ENCODE data around the gene IMP4. TPM values are rescaled to one million over a fixed set of nuclear protein-coding genes. Genes with fewer than 3 reads are reported as not detected.

IMP4 gene
- polyA plus RNA-seq, 3 donors: 40.5 to 45.8 (median 43.9) TPM

GRCh38 chr2:130353291-130354138 is 10.8 kb downstream of the IMP4 start:
- no peak for DNase-seq

DNA sequence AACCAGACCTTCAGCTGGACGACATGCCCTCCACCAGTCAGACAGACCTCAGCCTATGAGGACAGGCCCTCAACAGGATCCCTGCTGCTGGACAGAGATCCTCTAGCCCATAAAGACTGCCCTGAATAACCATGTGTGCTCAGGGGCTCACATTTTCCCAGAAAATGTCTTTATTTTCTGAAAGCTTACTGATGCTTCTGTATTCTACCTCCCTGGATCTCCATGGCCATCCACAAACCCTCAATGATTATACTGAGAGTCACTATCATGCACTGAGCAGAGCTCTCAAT is 11.4 kb downstream of the IMP4 start:
- DNase-seq: no peak

- no peak for DNase-seq
These were observed 12.5 kb downstream of the IMP4 start for GRCh38 chr2:130355172-130355577.

- peak; percentile 81 for DNase-seq
These were observed 13.1 kb downstream of the IMP4 start, which contains the start of gene PTPN18 for GRCh38 chr2:130355578-130356431. TSS of gene PTPN18 (plus strand) at chr2:130356056. CDS start at chr2:130356108, 52 bp downstream.

GRCh38 chr2:130357864-130358263 is 15.2 kb downstream of the IMP4 start:
- no peak for DNase-seq

GRCh38 chr2:130358420-130359350 is 16.0 kb downstream of the IMP4 start:
- DNase-seq: no peak

DNA sequence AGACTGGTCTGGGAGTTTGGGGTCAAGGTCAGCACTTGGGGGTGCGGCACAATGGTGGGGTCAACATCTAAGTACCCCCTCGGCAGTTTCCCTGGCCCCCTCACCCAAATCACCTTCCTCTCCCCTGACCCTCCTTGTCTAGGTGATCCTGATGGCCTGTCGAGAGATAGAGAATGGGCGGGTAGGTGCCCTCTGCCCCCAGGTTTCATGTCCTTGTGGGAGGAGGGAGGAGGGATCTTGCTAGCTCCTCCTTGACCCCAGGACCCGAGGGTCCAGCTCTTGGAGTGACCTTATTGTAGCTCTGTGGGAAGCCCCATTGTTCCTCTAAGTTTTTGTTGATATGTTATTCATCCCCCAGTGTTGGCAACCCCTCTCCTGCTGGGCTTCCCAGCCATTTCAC is 16.8 kb downstream of the IMP4 start:
- no peak for DNase-seq

DNA sequence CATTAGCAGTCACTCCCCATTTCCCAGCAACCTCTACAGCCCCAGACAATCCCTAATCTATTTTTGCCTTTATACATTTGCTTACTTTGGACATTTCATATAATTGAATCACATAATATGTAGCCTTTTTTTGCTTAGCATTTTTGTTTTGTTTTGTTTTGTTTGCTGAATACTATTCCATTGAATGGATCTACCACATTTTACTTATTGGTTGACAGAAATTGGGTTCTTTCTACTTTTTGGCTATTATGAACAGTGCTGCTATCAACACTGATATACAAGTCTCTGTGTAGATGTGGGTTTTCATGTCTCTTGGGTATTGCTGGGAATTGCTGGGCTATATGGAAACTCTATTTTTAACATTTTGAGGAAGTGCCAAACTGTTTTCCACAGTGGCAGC is 20.8 kb downstream of the IMP4 start:
- no peak for DNase-seq

GRCh38 chr2:130365075-130365474 is 22.4 kb downstream of the IMP4 start:
- no peak for DNase-seq

DNA sequence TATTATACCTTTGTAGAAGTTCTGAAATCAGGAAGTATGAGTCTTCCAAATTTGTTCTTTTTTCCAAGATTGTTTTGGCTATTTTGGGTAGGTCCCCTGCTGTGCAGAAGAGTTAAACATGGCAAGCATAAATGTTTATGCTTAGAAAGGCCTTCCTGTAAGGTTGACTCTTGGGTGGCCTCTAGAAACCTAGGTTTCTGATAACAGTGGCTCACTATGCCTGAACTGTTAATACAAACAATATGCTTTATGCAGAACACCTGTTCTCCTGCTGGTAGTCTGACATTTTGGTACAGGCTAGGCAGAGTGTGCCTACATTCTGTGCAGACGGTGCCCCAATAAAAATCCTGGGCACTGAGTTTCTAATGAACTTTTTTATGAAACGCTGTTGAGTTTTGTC is 23.3 kb downstream of the IMP4 start:
- DNase-seq: no peak

GRCh38 chr2:130366720-130367119 is 24.0 kb downstream of the IMP4 start:
- no peak for DNase-seq

- DNase-seq: no peak
These were observed 26.1 kb downstream of the IMP4 start for GRCh38 chr2:130368786-130369185.

DNA sequence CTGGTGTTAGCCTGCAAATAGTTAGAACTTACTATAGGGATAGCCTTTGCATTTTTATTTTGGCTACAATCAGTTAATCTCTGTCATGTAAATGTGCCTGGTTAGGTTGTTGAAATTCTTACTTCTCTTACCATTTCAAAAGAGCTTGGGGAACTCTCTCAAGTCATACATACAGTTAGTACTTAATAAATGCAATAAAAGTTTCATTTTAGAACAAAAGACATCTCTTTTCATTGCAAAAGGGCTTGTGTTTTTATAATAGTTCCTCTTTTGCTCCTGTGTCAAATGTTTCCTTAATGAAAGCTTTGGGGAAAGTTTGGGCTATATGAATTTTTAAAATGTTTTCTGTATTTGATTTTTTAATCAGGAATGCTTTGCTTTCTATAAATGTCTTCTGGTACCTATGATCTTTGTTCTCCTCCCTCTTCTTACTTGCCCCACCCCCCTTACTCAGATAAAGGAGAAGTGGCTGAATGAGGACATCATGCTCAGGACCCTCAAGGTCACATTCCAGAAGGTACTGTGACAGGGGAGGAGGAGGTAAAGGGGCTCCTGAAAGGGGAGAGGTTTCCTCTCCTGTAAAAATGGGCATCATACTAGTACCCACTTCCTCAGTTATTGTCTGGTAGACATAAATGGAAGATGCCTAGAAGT is 26.7 kb downstream of the IMP4 start:
- DNase-seq: no peak

DNA sequence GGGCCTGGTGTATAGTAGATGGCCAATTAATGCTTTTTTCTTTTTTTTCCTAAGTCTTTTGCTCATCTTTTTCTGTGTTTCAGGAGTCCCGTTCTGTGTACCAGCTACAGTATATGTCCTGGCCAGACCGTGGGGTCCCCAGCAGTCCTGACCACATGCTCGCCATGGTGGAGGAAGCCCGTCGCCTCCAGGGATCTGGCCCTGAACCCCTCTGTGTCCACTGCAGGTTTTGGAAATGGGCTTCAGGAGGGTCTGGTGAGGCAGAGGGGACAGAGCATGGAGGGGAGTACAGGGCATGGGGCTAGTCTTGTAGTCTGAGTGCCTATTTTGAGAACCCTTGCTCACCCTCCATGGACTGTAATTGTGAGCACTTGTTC is 27.3 kb downstream of the IMP4 start:
- no peak for DNase-seq

- no peak for DNase-seq
These were observed 27.8 kb downstream of the IMP4 start for GRCh38 chr2:130370490-130370889.

DNA sequence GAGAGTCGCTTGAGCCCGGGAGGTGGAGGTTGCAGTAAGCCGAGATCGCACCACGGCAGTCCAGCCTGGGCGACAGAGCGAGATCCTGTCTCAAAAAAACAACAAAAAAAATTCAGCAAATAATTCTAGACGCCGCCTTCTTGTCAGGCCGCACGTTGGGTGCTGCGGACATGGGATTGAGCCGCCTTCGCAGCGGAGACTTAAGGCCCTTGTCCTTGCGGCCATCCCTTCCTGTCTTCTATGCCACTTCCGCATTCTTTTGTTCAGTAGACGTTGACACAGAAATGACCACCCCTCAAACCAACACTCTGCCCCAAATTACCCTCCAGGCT is 29.0 kb downstream of the IMP4 start:
- DNase-seq: no peak

DNA sequence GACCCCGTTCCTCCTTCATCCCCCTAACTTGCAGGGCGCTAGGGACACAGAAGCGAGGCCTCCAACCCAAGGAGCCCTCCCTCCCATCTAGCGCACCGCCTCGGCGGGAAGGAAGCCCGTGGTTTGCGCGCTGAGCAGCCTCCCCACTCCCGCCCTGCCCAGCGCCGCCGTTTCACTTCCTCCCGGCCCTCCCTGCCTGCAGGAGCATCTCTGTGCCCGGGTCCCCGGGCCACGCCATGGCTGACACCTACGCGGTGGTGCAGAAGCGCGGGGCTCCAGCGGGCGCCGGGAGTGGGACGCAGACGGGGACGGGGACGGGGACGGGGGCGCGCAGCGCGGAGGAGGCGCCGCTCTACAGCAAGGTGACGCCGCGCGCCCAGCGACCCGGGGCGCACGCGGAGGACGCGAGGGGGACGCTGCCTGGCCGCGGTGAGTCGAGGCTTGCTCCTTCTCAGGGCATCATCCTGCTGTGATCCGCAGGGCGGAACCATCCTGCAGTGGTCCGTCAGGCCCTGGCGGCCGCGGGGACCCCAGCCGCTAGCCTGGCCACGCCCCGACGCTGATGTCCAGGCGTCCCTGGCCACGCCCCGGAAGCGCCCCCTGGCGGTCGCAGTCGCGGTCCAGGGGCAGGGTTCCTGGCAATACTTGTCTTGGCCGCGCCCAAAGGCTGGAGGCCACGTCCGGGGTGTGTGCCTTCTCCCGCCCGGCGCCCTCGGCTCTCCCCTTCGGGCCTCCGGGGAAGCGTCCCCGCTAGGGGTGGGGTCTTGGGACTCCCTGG is 29.5 kb downstream of the IMP4 start:
- peak; percentile 87 for DNase-seq

DNA sequence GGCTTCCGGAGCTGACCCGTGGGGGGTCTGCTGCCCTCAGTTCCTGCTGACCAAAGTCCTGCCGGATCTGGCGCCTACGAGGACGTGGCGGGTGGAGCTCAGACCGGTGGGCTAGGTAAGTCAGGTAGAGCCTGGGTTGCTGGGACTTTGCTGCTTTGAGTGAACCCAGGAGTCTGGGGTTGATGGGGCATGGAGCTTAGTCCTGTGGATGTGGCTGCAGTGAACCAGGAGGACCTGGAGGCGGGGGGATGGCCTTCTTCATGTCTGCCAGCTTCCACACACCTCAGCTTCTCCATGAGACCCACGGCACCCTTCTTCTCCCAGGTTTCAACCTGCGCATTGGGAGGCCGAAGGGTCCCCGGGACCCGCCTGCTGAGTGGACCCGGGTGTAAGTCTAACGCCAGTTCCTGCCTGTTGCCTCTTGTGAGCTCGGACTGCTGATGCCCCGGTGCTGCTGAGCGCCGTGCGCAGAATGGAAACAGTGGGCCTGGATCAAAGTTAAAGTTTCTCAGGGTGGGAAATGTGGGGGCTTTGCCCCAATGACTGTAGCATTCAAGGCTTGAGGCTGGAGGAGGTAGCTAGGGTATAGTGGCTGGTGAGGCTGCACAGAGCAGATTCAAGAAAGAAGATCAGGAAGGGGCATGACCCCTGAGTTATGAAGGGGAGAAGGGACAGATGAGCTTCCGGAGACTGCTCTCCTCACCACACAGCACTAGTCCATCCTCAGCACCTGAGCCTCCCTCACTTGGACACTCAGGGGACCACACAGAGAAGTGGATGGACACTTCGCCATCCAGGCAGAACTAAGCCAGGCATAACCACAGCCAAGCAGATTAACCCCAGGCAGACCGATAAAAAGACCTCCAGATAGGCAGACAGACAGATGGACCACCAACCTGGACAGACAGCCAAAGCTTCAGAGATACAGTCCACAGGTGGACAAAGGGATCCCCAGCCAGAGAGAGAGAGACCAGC is 30.4 kb downstream of the IMP4 start:
- no peak for DNase-seq

DNA sequence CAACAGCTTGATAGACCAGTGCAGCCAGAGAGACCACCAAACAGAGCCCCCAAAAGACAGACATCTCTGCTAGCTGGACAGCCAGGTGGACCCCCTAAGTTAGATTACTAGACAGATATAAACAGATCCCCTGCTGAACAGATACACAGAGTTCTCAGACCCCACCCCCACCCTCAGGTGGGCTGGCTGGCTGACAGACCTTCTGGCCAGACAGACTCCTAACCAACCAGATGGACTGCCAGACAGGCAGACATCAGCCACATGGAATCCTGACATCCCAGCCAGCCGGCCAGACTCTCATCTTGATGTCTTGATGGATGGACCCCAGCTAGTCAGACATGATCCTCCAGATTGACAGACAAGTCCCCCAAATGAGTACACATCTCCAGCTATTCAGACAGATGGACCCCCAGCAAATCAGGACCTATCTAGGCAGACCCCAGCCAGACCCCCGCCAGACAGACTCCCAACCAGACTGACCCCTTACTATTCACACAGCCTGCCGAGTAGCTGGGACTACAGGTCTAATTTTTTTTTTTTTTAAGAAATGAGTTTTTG is 31.2 kb downstream of the IMP4 start:
- no peak for DNase-seq

All from renal pelvis (tissue), 4 donors.